Epithelial cell of alveolus of lung (primary cell): ENCODE data around the gene NOTCH4. TPM values are rescaled to one million over a fixed set of nuclear protein-coding genes. Genes with fewer than 3 reads are reported as not detected.

Experiments
- total RNA-seq: library from RNA; depleted of rRNA; stranded (reverse); fragments of >200 nt; gene quantifications from 2 replicates; pipeline ENCODE4 v1.2.1, GENCODE V29; 2015

The NOTCH4 gene
- total RNA-seq, result 3.2 and 4.0 TPM in 2 replicates

GRCh38 chr6:32223258-32224235, at the start of gene NOTCH4:
TSS of gene NOTCH4 (minus strand) at chr6:32224067. CDS start at chr6:32223928, 139 bp downstream.

GRCh38 chr6:32192608-32193039, 31.2 kb downstream of the NOTCH4 start, which contains the start of gene GPSM3:
TSS of gene GPSM3 (minus strand) at chr6:32192643. CDS start at chr6:32192513, 130 bp downstream.

GRCh38 chr6:32190054-32190851, 33.6 kb downstream of the NOTCH4 start, which contains the start of gene PBX2:
TSS of gene PBX2 (minus strand) at chr6:32190202. CDS start at chr6:32189915, 287 bp downstream.

GRCh38 chr6:32184084-32184640, 39.7 kb downstream of the NOTCH4 start, which contains the start of gene AGER:
TSS of gene AGER (minus strand) at chr6:32184253. CDS start at chr6:32184222, 31 bp downstream.

DNA sequence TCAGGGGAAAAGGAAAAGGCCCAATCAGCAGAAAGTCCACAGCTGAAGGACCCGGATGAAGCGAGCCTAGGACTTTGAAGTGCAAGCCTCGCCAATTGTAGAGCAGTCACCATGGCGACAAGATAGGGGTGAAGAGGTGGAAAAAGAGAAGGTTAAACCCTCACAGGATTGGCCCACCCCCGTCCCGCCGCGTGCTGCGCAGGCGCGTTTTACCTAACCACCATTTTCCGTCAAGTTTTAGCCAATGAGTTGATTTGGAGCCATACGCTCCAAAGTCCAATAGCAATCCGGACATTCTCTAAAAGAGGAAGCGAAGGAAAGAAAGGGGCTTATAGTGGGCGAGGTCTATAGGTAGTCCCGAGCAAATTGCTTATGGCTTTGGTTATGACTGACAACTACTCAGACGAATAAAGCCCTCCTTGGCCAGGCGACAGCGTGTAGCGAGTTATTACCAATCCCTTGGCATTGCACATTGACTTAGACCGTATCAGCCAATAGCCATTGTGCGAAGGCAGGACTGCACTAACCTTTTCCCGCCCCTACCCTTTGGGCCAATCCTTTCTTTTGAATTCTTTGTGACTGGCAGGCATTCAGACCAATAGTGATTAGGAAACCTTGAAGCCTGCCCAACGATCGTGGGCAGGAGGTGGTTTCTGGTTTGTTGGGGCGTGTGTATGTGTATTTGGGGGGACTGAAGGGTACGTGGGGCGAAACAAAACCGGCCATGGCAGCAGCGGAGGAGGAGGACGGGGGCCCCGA, 45.9 kb downstream of the NOTCH4 start, which contains the start of gene RNF5:
Gene RNF5, plus strand, starts transcription at position 618 of the 759 bp plus-strand sequence. Its CDS starts 107 bp downstream, at position 725.

DNA sequence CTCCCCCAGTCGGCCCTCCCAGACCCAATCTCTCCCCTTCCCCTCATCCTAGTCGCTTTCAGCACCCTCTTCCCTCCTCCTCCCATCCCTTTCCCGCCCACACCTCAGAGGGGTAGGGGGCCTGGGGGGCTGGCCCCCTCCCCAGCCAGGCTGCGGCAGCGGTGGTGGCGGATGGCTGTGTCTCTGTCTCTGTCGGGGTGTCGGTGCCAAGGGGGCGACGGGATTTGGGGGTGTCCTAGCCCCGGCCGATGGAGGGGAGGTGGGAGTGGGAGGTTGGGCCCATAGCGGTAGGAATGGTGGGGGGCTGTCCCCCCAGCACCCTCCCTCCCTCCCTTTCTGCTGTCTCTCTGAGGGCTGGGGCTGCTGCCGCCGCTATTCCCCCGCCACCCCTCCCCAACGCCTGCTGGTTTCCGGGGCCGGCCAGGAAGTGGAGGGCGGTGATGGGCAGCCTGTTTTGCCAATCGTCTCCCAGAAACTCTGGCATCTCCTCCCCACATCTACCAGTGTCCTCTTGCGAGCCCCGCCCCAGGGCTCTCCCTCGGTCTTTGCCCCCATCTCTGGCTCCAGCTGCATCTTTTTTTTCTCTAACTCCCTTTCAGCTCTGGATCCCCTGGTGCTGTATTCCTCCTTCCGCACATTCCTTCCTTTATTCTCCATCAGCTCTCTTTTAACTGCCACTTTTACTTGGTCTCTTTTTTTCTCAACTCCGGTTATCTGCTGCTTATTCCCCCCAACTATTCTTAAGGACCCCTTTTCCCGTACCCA, 48.0 kb downstream of the NOTCH4 start, which contains the start of gene AGPAT1:
Gene AGPAT1, minus strand, starts transcription at position 374 of the 765 bp plus-strand sequence. CDS start 4,588 bp downstream, outside the sequence.

DNA sequence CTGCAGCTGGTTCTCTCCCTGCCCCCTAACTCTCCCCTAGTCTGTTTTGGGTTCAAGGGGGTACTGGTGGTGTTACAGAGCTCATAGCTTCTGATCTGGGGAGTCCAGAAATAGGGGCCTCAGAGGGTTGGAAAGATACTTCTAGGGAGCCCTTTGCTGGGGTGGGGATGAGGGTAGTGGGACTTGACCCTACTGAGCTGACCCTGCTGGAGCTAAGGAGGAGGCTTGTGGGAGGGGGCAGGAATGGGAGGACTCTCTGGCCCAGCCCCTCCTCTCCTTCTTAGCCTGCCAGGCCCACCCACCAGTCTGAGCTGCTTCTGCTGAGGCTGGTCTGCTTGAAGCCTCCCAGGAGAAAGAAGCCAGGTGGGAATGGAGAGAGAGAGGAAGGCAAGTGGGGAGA, 59.6 kb downstream of the NOTCH4 start, which contains the start of gene EGFL8:
Gene EGFL8, plus strand, starts transcription at position 301 of the 400 bp plus-strand sequence. CDS start 1,571 bp downstream, outside the sequence.

GRCh38 chr6:32153564-32154513, 70.0 kb downstream of the NOTCH4 start, which contains the start of gene PPT2:
TSS of gene PPT2 (plus strand) at chr6:32154141. CDS start at chr6:32154595, 454 bp downstream.

DNA sequence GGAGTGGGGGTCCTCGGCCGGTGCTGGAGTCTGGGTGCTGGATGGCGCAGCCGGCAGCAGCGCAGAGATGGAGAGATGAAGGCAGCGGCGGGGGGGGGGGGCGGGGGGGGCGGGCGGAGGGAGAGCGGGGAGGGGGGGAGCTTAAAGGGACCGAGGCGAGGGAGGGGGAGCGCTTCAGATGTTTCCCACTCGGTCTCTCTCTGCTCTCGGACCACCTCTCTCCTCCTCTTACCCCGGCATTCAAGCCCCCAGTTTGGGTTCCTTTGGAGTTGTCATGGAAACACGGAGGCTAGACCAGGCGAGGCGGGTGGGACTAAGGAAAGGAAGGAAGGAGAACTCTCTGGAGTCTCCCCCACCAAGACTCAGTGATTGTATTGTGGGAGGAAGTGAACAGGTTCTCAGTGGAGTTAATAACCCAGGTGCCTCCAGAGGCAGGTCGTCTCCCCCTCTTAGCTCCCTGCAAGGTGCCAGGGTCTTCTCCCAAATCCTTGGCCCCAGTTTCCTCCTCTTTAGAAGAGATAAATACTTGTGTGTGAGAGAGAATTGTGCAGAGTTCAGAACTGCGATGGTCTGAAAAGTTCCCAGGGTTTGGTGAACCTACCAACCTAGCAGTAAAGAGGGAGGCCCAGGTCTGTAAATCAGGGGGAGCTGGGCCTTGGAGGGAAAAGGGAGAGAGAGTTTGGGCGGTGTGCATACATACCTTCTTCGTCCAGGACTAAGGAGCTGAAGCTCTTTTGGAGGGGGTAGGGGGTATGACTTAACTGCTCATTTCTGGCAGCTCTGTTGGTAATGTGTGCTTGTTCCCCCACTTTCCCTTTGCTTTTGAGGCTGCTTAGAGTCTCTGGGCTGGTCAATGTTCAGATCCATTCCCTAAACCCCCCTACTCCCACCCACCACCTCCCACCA, 71.8 kb downstream of the NOTCH4 start, which contains the start of gene PRRT1:
Gene PRRT1, minus strand, starts transcription at position 77 of the 906 bp plus-strand sequence. CDS start 112 bp downstream, outside the sequence.

Other genes with a start within 250 kb of the NOTCH4 start
- 0.52 and 13.6 TPM in 2 replicates for gene C4A, start 242.0 kb downstream of the NOTCH4 start, total RNA-seq
- gene C4B, start 209.3 kb downstream of the NOTCH4 start, total RNA-seq, result 0.39 and 9.3 TPM in 2 replicates
- not detected in 2 replicates for gene CYP21A2, start 185.7 kb downstream of the NOTCH4 start, total RNA-seq
- 0.52 and 34.1 TPM in 2 replicates for gene TNXB, start 114.7 kb downstream of the NOTCH4 start, total RNA-seq
- gene ATF6B, start 95.8 kb downstream of the NOTCH4 start, total RNA-seq, result 20.9 and 43.1 TPM in 2 replicates
- 2.6 and 5.7 TPM in 2 replicates for gene FKBPL, start 93.8 kb downstream of the NOTCH4 start, total RNA-seq
- 0.78 and 6.7 TPM in 2 replicates for gene PRRT1, start 72.1 kb downstream of the NOTCH4 start, total RNA-seq
- 19.8 and 26.9 TPM in 2 replicates for gene PPT2, start 69.9 kb downstream of the NOTCH4 start, total RNA-seq
- gene EGFL8, start 59.5 kb downstream of the NOTCH4 start, total RNA-seq, result 1.0 and 9.7 TPM in 2 replicates
- gene AGPAT1, start 48.0 kb downstream of the NOTCH4 start, total RNA-seq, result 78.7 and 117 TPM in 2 replicates
- 55.0 and 69.3 TPM in 2 replicates for gene RNF5, start 45.7 kb downstream of the NOTCH4 start, total RNA-seq
- gene AGER, start 39.8 kb downstream of the NOTCH4 start, total RNA-seq, result 0.65 and 7.7 TPM in 2 replicates
- gene PBX2, start 33.9 kb downstream of the NOTCH4 start, total RNA-seq, result 40.1 and 40.2 TPM in 2 replicates
- gene GPSM3, start 31.4 kb downstream of the NOTCH4 start, total RNA-seq, result 9.7 and 17.7 TPM in 2 replicates
- gene TSBP1, start 147.8 kb upstream of the NOTCH4 start, total RNA-seq, result not detected in 2 replicates
- gene BTNL2, start 183.1 kb upstream of the NOTCH4 start, total RNA-seq, result not detected in 2 replicates
- not detected in 2 replicates for gene HLA-DRA, start 215.8 kb upstream of the NOTCH4 start, total RNA-seq